CD14-positive monocyte (primary cell): ENCODE measurements around the gene MRPS18A. TPM values are rescaled to one million over a fixed set of nuclear protein-coding genes. Genes with fewer than 3 reads are reported as not detected.
A peak's percentile ranks its signal among the peaks of the same experiment; 100 is the strongest.

Experiments used
- DNase-seq, 3 donors: peaks; one replicate each; pipeline ENCODE4 v3.0.0-alpha.2; 2011 to 2022
- H2AFZ ChIP-seq: 2 replicates; pipeline ENCODE4 v1.6.0; 2012; ENCODE audit warnings: mild to moderate bottlenecking, low read depth, low read length, inconsistent platforms; ENCODE audit not compliant: insufficient read depth, poor library complexity, severe bottlenecking
- H3K27ac ChIP-seq, 2 donors: 1 replicate in 1 of 2; 2 replicates in 1 of 2; pipeline ENCODE4 v1.5.1; 2012 to 2013; ENCODE audit warnings: low read length in 2 of 2, control low read depth in 1 of 2, inconsistent platforms in 1 of 2, low read depth in 1 of 2, mild to moderate bottlenecking in 1 of 2
- H3K27me3 ChIP-seq, 2 donors: one replicate each; pipeline versions ENCODE4 v1.6.0 to v1.6.1; 2011 to 2013; ENCODE audit warnings: low read length in 2 of 2; ENCODE audit not compliant: control insufficient read depth in 2 of 2, insufficient read depth in 2 of 2
- H3K36me3 ChIP-seq, 2 donors: replicated peaks in 1 of 2; 1 replicate in 1 of 2; 2 replicates in 1 of 2; pipeline versions ENCODE4 v1.5.1 to v1.6.1; 2012 to 2013; ENCODE audit warnings: low read length in 2 of 2, control low read depth in 1 of 2, inconsistent platforms in 1 of 2, mild to moderate bottlenecking in 1 of 2; ENCODE audit not compliant: insufficient read depth in 2 of 2, control insufficient read depth in 1 of 2
- H3K4me1 ChIP-seq, 2 donors: 1 replicate in 1 of 2; 2 replicates in 1 of 2; pipeline versions ENCODE4 v1.5.1 to v1.6.1; 2012 to 2013; ENCODE audit warnings: low read length in 2 of 2, control low read depth in 1 of 2, inconsistent platforms in 1 of 2, mild to moderate bottlenecking in 1 of 2, moderate library complexity in 1 of 2; ENCODE audit not compliant: insufficient read depth in 2 of 2, control insufficient read depth in 1 of 2
- H3K4me2 ChIP-seq: replicated peaks from 2 replicates; pipeline ENCODE3; 2012; ENCODE audit warnings: low read length, moderate library complexity, mild to moderate bottlenecking; ENCODE audit not compliant: poor library complexity, severe bottlenecking; ENCODE audit errors: extremely low read depth
- H3K4me3 ChIP-seq, 3 experiments: fragments of 200-600 bp in 1 of 3; sonication (generic) in 1 of 3; replicated peaks in 1 of 3; 1 replicate in 2 of 3; 2 replicates in 1 of 3; pipeline ENCODE4 v1.5.1; 2011 to 2013; ENCODE audit warnings: low read length in 3 of 3, mild to moderate bottlenecking in 3 of 3, control low read depth in 2 of 3, low read depth in 2 of 3, inconsistent platforms in 1 of 3, moderate library complexity in 1 of 3
- H3K79me2 ChIP-seq: 2 replicates; pipeline ENCODE4 v1.6.0; 2012; ENCODE audit warnings: mild to moderate bottlenecking, control low read depth, inconsistent platforms, low read length, moderate library complexity; ENCODE audit not compliant: insufficient read depth
- H3K9ac ChIP-seq: 2 replicates; pipeline ENCODE4 v1.6.0; 2017; ENCODE audit warnings: low read length, mild to moderate bottlenecking; ENCODE audit not compliant: insufficient read depth, poor library complexity, severe bottlenecking
- H3K9me3 ChIP-seq, 2 donors: replicated peaks in 1 of 2; 1 replicate in 1 of 2; 2 replicates in 1 of 2; pipeline versions ENCODE4 v1.5.1 to v1.6.1; 2012 to 2013; ENCODE audit warnings: low read length in 2 of 2, control low read depth in 1 of 2; ENCODE audit not compliant: control insufficient read depth in 1 of 2, insufficient read depth in 1 of 2
- H4K20me1 ChIP-seq: 2 replicates; pipeline ENCODE4 v1.6.0; 2012; ENCODE audit warnings: mild to moderate bottlenecking, low read length, control low read depth, moderate library complexity; ENCODE audit not compliant: insufficient read depth
- H3K27ac Mint-ChIP-seq, 7 donors: one replicate each; pipeline ENCODE4 v1.8.0; 2020; ENCODE audit warnings: mild to moderate bottlenecking in 7 of 7, mixed read lengths in 7 of 7, moderate library complexity in 6 of 7, inconsistent platforms in 2 of 7
- H3K27me3 Mint-ChIP-seq, 3 donors: one replicate each; pipeline ENCODE4 v1.8.0; 2021 to 2022; ENCODE audit warnings: low read depth in 3 of 3, mild to moderate bottlenecking in 3 of 3, mixed read lengths in 3 of 3, moderate library complexity in 3 of 3, inconsistent platforms in 1 of 3
- H3K36me3 Mint-ChIP-seq, 2 donors: one replicate each; pipeline ENCODE4 v1.8.0; 2020; ENCODE audit warnings: mixed read lengths in 2 of 2, inconsistent platforms in 1 of 2, mild to moderate bottlenecking in 1 of 2
- H3K4me1 Mint-ChIP-seq: one replicate; pipeline ENCODE4 v1.8.0; 2020; ENCODE audit warnings: mild to moderate bottlenecking, mixed read lengths
- H3K4me3 Mint-ChIP-seq, 2 donors: one replicate each; pipeline ENCODE4 v1.8.0; 2020; ENCODE audit warnings: mild to moderate bottlenecking in 2 of 2, mixed read lengths in 2 of 2, moderate library complexity in 1 of 2
- H3K9me3 Mint-ChIP-seq, 7 donors: one replicate each; pipeline ENCODE4 v1.8.0; 2020 to 2022; ENCODE audit warnings: mixed read lengths in 7 of 7, mild to moderate bottlenecking in 6 of 7, moderate library complexity in 6 of 7, inconsistent platforms in 2 of 7
- CTCF ChIP-seq: fragments of 200-600 bp; IDR thresholded peaks from one replicate; pipeline ENCODE4 v1.8.0; 2022; ENCODE audit warnings: antibody characterized with exemption, mild to moderate bottlenecking
- WGBS: methylation state at CpG from one replicate; pipeline ENCODE4 v1.1.5; 2013; ENCODE audit warnings: missing lambda C conversion rate; ENCODE audit not compliant: insufficient coverage; 5-methylcytosine and 5-hydroxymethylcytosine counted together
- intact Hi-C, 2 donors: fragments of 100-400 bp; cut with micrococcal nuclease; formaldehyde crosslinking; loops; one replicate each; pipeline versions ENCODE4 v1.15.0 to v1.15.1; 2023
- polyA plus RNA-seq, 3 donors: library from polyadenylated mRNA; depleted of rRNA in 1 of 3; unstranded in 2 of 3; stranded (reverse) in 1 of 3; fragments of 300-500 nt in 2 of 3; fragments of >200 nt in 1 of 3; fragmentation: Illumina TruSeq in 2 of 3; gene quantifications; 1 replicate in 2 of 3; 2 replicates in 1 of 3; pipeline ENCODE4 v1.2.3, GENCODE V29; 2012 to 2021

Gene MRPS18A
- polyA plus RNA-seq, 3 donors, result 17.3 to 45.3 (median 41.4) TPM

- H3K4me1 Mint-ChIP-seq, result peaks cover 28% of the 10 kb centered on the region
- peaks cover 20 to 24% of the 10 kb centered on the region in 2 donors for H3K4me1 ChIP-seq
- H3K27ac ChIP-seq, result no peak overlapping the region
- no peak overlapping the region for H3K9ac ChIP-seq
- H3K4me3 ChIP-seq, result no peak overlapping the region
- no peak overlapping the region for H3K4me3 Mint-ChIP-seq
- H3K36me3 ChIP-seq, result peaks cover 34 to 57% of the 10 kb centered on the region in 2 donors
- H3K27ac Mint-ChIP-seq, result peak overlapping the region in 1 of 7 donors; percentile 37
- H3K79me2 ChIP-seq, result peaks cover 64% of the 10 kb centered on the region
- 97% methylated on average over 5 of the region's 8 CpGs for WGBS
- H3K9me3 ChIP-seq, result no peaks in the 10 kb centered on the region
- no peak for DNase-seq
- no peak overlapping the region for H3K4me2 ChIP-seq
- peaks cover 56% of the 10 kb centered on the region for H4K20me1 ChIP-seq
- H3K36me3 Mint-ChIP-seq, result peaks cover 51 to 57% of the 10 kb centered on the region in 2 donors
- H3K27me3 ChIP-seq, result no peaks in the 10 kb centered on the region
- no peaks in the 10 kb centered on the region for H3K9me3 Mint-ChIP-seq
- no peaks in the 10 kb centered on the region for H3K27me3 Mint-ChIP-seq
- no peak for TF ChIP-seq CTCF
- H2AFZ ChIP-seq, result no peak overlapping the region
- intact Hi-C loops, result no loop called here
Observed at GRCh38 chr6:43682724-43683429, 4.7 kb downstream of the MRPS18A start.

- H2AFZ ChIP-seq, result no peak overlapping the region
- 97% methylated on average over 3 of the region's 5 CpGs for WGBS
- H3K36me3 ChIP-seq, result peaks cover 50 to 73% of the 10 kb centered on the region in 2 donors
- no peaks in the 10 kb centered on the region for H3K9me3 ChIP-seq
- H3K36me3 Mint-ChIP-seq, result peaks cover 65 to 73% of the 10 kb centered on the region in 2 donors
- no peak for DNase-seq
- no peak overlapping the region for H3K4me2 ChIP-seq
- no peaks in the 10 kb centered on the region for H3K9me3 Mint-ChIP-seq
- intact Hi-C loops, result no loop called here
- no peaks in the 10 kb centered on the region for H3K27me3 ChIP-seq
- peaks cover 51% of the 10 kb centered on the region for H3K79me2 ChIP-seq
- TF ChIP-seq CTCF, result no peak
- no peaks in the 10 kb centered on the region for H3K27me3 Mint-ChIP-seq
- no peak overlapping the region for H3K9ac ChIP-seq
- H3K27ac ChIP-seq, result no peak overlapping the region
- no peak overlapping the region for H3K4me3 ChIP-seq
- H3K4me1 Mint-ChIP-seq, result peaks cover 18% of the 10 kb centered on the region
- H3K4me1 ChIP-seq, result peaks cover 9 to 11% of the 10 kb centered on the region in 2 donors
- H3K27ac Mint-ChIP-seq, result peak overlapping the region in 2 of 7 donors; percentile 7 to 54
- no peak overlapping the region for H3K4me3 Mint-ChIP-seq
- peaks cover 61% of the 10 kb centered on the region for H4K20me1 ChIP-seq
Observed at GRCh38 chr6:43681303-43681702, 6.3 kb downstream of the MRPS18A start.
